GM19468 (cell line): Measurements from ENCODE around the gene TBX15.
A peak's percentile ranks its signal among the peaks of the same experiment; 100 is the strongest.
"Not testable (repeated sequence)": the region's sequence is repeated elsewhere in the genome, so short reads cannot be mapped to it uniquely, and the experiment has no call there.

ENCODE experiments used
- ATAC-seq: cut with Tn5 transposase; IDR thresholded peaks from one replicate; pipeline ENCODE4 v1.9.1; 2021; ENCODE audit warnings: mild to moderate bottlenecking, moderate library complexity, moderate number of reproducible peaks; ENCODE audit not compliant: unreplicated experiment; ENCODE audit errors: extremely low read depth

The TBX15 gene

GRCh38 chr1:118963138-118963455 is 25.0 kb downstream of the TBX15 start:
- no peak for ATAC-seq

DNA sequence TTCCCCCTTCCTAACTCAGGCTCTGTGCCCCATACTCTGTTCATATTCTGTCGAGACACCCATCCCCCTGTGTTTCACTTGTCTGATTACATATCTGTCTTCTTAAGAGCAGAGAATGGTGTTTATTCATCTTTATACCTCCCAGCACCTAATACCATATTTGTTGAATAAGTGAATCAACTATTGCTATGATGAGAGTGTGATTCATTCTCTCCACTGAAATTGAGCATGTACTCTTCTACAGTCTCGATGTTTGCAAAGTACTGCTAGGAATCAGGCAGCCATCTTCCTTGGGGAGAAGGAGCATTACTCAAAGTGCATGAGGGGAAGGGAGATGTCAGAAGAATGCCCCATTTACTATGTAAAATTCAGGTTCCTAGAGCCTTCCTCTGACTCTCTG is 27.0 kb downstream of the TBX15 start:
- ATAC-seq, result no peak

DNA sequence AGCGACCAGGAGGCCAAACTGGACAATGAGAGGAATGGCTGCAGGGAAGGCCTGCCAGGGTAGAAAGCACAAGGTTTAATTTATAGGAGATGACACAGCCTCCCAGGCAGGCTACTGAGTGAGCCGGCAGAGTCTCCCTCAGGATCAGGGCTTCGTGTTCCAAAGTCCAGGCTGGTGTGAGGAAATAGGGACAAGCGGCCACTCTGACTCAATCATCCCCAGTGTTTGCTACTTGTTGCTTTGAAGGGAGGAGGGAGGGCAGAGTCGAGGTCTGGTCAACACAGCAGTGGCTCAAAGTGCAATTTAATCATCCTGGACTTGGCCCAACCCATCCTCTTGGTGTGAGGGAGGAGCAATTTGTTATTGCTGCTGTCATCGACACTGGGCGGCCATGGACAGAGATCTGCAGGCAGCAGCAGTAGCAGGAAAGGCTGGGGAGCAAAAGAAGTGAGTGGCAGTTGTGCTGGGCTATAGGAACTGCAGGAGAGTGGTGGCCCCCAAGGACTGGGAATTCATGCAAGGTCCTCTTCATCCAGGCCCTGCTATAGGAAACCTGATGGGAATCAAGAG is 27.5 kb downstream of the TBX15 start:
- no peak for ATAC-seq

GRCh38 chr1:118960026-118960561 is 28.0 kb downstream of the TBX15 start:
- ATAC-seq, result peak; percentile 78

GRCh38 chr1:118958937-118959631 is 29.1 kb downstream of the TBX15 start:
- no peak for ATAC-seq

DNA sequence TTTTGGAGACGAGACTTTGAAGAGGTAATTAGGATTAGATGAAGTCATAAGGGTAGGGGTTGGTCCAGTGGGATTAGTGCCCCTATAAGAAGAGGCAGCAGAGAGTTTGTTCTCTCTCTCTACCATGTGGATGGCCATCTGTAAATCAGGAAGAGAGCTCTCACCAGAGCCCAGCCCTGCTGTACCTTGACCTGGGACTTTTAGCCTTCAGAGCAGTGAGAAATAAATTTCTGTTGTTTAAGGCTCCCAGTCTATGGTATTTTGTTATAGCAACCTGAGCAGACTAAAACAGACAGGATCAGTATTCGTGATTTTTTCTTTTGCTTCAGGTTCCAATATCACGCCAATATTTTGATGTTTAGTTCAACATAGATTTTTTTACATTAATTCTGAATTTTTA is 30.0 kb downstream of the TBX15 start:
- ATAC-seq, result no peak

GRCh38 chr1:118957579-118957978 is 30.6 kb downstream of the TBX15 start:
- ATAC-seq, result not testable (repeated sequence)

DNA sequence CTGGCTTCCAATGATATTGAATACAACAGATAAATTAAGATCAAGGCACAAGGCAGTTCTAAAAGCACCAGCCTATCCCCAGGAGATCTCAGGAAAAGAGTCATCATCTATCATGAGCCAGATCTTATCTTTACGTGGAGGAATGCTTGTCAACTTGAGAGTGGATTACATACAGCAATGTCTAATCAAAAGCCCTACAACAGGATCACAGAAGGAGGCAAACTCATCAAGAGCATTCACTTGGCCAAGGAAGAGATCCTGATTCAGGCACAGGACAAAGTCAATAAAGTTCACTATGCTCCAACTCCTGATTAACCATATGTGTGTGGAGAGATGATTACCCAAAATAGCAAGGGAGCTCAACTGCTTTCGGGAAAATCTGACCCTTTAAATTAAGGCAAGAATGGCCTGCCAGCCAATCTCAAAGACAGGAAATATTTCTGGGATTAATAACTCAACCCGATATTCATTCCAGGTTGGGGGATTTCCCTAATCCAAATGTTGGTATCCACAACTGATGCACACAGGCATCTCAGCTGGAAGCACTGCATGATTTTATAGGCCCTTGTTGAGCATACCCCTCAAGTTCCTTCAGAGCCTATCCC is 33.7 kb downstream of the TBX15 start:
- no peak for ATAC-seq

- ATAC-seq, result no peak
Observed at GRCh38 chr1:118951270-118951936, 36.7 kb downstream of the TBX15 start.

- ATAC-seq, result no peak
Observed at GRCh38 chr1:118949315-118949714, 38.8 kb downstream of the TBX15 start.

- no peak for ATAC-seq
Observed at GRCh38 chr1:118948846-118949245, 39.3 kb downstream of the TBX15 start.

DNA sequence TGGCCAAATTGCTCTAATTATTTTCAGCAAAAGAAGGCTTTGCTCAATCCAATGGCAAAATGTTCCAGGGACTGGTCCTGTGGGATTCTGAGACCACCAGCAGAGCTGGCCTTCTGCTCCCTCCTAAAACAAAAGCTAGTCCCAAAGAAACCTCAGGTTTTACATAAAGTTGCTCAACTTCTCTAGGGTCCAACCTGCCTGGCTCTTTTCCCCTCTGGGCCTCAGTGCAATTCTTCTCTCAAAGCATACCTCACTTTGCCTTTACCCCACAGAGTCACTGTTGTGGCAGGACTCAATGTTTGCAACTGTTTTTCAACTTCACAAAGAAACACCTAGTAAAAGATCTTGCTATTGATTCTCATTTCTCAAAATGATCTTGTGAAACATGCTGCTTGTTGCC is 39.8 kb downstream of the TBX15 start:
- ATAC-seq, result no peak

GRCh38 chr1:118947790-118948189 is 40.4 kb downstream of the TBX15 start:
- no peak for ATAC-seq

DNA sequence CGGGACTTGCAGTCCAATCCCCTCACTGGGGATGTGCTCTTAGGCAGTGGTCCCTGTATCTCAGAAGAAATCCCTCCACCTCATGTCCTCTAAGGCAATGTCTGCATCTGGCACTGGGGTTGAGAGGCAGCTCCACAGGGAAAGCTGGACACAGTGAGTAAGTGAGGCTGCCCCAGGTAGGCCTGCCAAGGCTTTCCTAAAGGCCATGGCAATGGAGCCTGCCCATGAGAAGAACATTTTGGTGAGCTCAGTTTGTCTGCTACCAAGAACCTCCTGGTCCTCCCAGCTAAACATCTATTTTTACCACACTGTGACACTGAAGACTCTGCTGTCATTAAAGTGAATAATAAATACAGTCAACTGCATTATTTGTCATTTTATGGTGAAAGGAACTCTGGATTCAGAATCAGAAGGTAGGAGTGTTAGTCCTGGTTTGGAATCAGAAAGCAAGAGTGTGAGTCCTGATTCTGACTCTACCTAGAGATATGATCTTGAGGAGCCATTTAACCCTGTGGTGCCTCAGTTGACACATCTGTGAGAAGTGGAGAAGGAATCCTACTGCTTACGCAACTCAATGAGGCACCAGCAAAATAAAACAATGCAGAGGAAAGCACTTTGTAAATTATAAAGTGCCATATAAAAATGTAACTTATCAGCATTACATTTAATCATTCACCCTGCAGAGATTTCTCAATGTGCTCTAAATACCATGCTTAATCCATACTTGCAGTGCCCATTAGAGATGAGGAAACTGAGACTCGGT is 41.0 kb downstream of the TBX15 start:
- ATAC-seq, result no peak

GRCh38 chr1:118945489-118945888 is 42.7 kb downstream of the TBX15 start:
- no peak for ATAC-seq

- no peak for ATAC-seq
Observed at GRCh38 chr1:118944546-118944945, 43.6 kb downstream of the TBX15 start.

DNA sequence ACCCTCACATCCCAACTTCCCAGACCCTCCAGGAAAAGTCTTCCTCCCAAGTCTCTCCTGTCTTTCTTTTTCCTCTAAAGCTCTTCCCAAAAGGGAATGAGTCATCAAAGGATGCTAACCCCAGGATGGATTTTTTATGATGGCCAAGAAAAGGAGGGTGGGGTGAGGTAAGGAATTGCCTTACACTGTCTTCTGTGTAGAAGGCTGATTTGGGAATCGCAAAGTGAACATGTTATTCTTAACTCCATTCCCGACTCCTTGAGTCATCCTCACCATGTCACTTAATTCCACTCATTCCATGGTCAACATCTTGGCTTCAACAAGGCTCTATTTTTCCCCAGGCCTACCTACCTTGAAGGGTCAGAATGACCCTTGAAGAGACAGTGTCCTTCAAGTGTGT is 44.0 kb downstream of the TBX15 start:
- ATAC-seq, result no peak

DNA sequence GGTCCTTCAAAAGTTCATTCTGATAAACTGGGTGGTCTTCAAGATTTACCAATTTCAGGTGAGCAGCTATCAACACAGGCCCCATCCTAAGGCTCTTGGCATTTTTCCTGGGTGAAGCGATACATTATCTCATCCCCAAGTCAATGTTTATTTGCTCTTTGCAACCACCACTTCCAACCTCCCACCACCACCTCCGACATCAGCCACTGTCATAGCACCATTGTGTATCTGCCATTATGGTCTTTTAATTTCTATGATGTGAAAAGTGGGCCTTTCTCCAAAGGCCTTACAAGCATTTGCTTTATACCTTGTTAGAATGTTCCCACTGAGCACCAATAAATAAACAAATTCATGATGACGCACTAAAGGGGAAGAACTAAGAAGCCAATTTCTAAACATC is 47.2 kb downstream of the TBX15 start:
- ATAC-seq, result no peak

- no peak for ATAC-seq
Observed at GRCh38 chr1:118937413-118938072, 50.6 kb downstream of the TBX15 start.

- no peak for ATAC-seq
Observed at GRCh38 chr1:118934706-118935105, 53.4 kb downstream of the TBX15 start.
